ENCODE results near the gene CYFIP2. TPM values are rescaled to one million over a fixed set of nuclear protein-coding genes. Genes with fewer than 3 reads are reported as not detected.

The CYFIP2 gene
- total and polyA plus RNA-seq, 2 of the 8 experiments (the other 6 are each of a cell fraction or from before 2014, with no cell fraction given), result 45.1 to 80.6 TPM

- no peak for FAIRE-seq
- H3K56ac ChIP-seq (replicated peaks; ENCODE audit: insufficient read length, low read depth, low read length), result no peak overlapping the region
- H4K5ac ChIP-seq (ENCODE audit: insufficient read length, low read depth, low read length), result no peak overlapping the region
- no peak overlapping the region for H3K23ac ChIP-seq (ENCODE audit: insufficient read length)
- peaks cover 0 to 13% (median 6%) of the 10 kb centered on the region in 4 experiments; a peak in 5 of 8 replicates for H3K36me3 ChIP-seq (ENCODE audit: control insufficient read depth in 2 of 4, insufficient read depth in 4 of 4, low read length in 3 of 4)
- no peak overlapping the region for H3K4me3 ChIP-seq (ENCODE audit: extremely low read depth in 1 of 4, insufficient read depth in 2 of 4, low read depth in 3 of 4, low read length in 4 of 4)
- H2BK120ac ChIP-seq (replicated peaks; ENCODE audit: low read depth, low read length), result no peak overlapping the region
- no peaks in the 10 kb centered on the region for H3K9me3 ChIP-seq (ENCODE audit: insufficient read depth in 2 of 2, low read depth in 1 of 2, low read length in 1 of 2)
- H2BK12ac ChIP-seq (ENCODE audit: low read depth, low read length), result no peak overlapping the region
- DNase-seq (ENCODE audit: low read depth in 1 of 2, low spot score in 2 of 2), result no peak
- no peaks in the 10 kb centered on the region for H3K27me3 ChIP-seq (replicated peaks in 1 of 4; ENCODE audit: control insufficient read depth in 3 of 4, extremely low read depth in 1 of 4, insufficient read depth in 3 of 4, low read length in 3 of 4)
- no peaks in the 10 kb centered on the region for H3K79me2 ChIP-seq (ENCODE audit: control insufficient read depth in 1 of 2, insufficient read depth in 2 of 2, low read length in 2 of 2)
- H3K4ac ChIP-seq (replicated peaks; ENCODE audit: insufficient read length, low read depth, low read length), result no peak overlapping the region
- no peak overlapping the region for H2BK20ac ChIP-seq (ENCODE audit: low read length)
- H2BK15ac ChIP-seq (ENCODE audit: low read length), result no peak overlapping the region
- H3K9ac ChIP-seq (replicated peaks in 1 of 4; ENCODE audit: extremely low read depth in 1 of 4, low read depth in 3 of 4, low read length in 3 of 4), result no peak overlapping the region
- no peaks in the 10 kb centered on the region; the same call in 1 of the 2 replicates for H3K79me1 ChIP-seq (ENCODE audit: low read depth, low read length)
- no peak overlapping the region for H3K4me2 ChIP-seq (ENCODE audit: insufficient read depth in 1 of 2, low read depth in 2 of 2, low read length in 2 of 2)
- H3K4me1 ChIP-seq (replicated peaks in 1 of 4; ENCODE audit: control insufficient read depth in 3 of 4, insufficient read depth in 4 of 4, low read length in 3 of 4), result no peaks in the 10 kb centered on the region
- peaks cover 0 to 2% of the 10 kb centered on the region in 2 experiments for H4K20me1 ChIP-seq (replicated peaks in 1 of 2; ENCODE audit: control insufficient read depth in 1 of 2, insufficient read depth in 2 of 2, low read length in 2 of 2)
- H2AK5ac ChIP-seq (ENCODE audit: low read depth, low read length), result no peak overlapping the region
- WGBS, 2 experiments (ENCODE audit: extremely low coverage in 1 of 2, insufficient coverage in 1 of 2, insufficient read length in 1 of 2, insufficient replicate concordance in 2 of 2, low coverage in 1 of 2, low lambda C conversion rate in 2 of 2, missing lambda C conversion rate in 1 of 2), result 89% methylated on average over 3 of the region's 3 CpGs; no CpG with 5 or more reads in 1 of the 2 experiments
- no peak overlapping the region for H2AFZ ChIP-seq (ENCODE audit: low read length)
- no peak overlapping the region for H3K14ac ChIP-seq (ENCODE audit: insufficient read length)
- POLR2A ChIA-PET (ENCODE audit: partially characterized antibody), result no interaction called here
- H3K18ac ChIP-seq (ENCODE audit: extremely low read depth, low read length), result no peak overlapping the region
- no peak overlapping the region for H4K8ac ChIP-seq (ENCODE audit: extremely low read depth, insufficient read depth, low read length)
- no peak overlapping the region for H4K91ac ChIP-seq (replicated peaks; ENCODE audit: insufficient read length, low read length)
- no peaks in the 10 kb centered on the region for H3K23me2 ChIP-seq (ENCODE audit: low read depth, low read length)
- CTCF ChIA-PET (ENCODE audit: partially characterized antibody), result interaction anchor here (0.8 to 3.7 kb wide), 2 partner anchors 10 to 11 kb away, joined by 3 to 20 read pairs; no protein-coding TSS in a partner anchor
- H3K27ac ChIP-seq (ENCODE audit: low read depth, low read length), result no peak overlapping the region
- no peak overlapping the region for H2BK5ac ChIP-seq (ENCODE audit: low read depth, low read length)
Measured at GRCh38 chr5:157292599-157292998, 26.7 kb downstream of the CYFIP2 start.

All from H1 (cell line).